HG03354 (cell line): Measurements from ENCODE around the gene CAPN9.

Experiments
- ATAC-seq: cut with Tn5 transposase; IDR thresholded peaks from one replicate; pipeline ENCODE4 v1.9.1; 2021; ENCODE audit warnings: mild to moderate bottlenecking; ENCODE audit not compliant: unreplicated experiment, poor library complexity, severe bottlenecking

The CAPN9 gene

GRCh38 chr1:230816018-230816417 is 68.8 kb downstream of the CAPN9 start:
- ATAC-seq = no peak

GRCh38 chr1:230818367-230818766 is 71.2 kb downstream of the CAPN9 start:
- no peak for ATAC-seq

DNA sequence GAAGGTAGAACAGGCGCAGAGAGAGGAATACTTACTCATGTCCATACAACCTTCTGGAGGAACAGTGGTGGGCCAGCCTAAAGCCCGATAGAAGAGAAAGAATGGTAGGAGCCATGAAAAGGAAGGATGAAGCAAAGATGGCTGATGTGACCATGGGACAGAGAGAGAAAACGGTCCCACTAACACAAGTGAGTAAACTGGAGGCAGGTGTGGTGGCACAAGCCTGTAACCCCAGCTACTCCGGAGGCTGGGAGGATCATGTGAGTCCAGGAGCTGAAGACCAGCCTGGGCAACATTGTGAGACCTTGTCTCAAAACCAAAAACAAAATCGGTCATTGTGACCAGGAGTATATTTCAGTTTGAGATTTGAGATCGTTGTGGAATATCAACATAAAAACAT is 71.7 kb downstream of the CAPN9 start:
- ATAC-seq = no peak

- ATAC-seq = no peak
These were observed 72.8 kb downstream of the CAPN9 start for GRCh38 chr1:230819976-230820375.

- no peak for ATAC-seq
These were observed 73.4 kb downstream of the CAPN9 start for GRCh38 chr1:230820568-230820967.

DNA sequence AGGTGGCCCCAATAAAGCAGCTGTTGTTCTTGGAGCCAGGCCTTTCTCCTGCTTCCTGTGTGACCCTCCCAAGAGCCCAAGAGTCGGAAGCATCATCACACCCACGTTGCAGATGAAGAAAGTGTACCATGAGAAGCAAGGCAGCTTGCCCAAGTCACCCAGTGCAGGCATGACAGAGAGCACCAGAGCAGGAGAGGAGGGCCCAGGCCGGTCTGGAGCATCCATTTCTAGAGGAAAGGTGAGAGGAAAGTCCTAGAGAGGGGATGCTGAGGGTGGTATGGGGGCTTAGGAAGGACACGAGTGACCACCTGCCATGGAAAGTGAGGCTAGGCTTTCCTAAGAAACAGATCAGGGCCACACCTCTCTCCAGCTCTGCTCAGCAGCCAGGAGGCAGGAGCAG is 74.2 kb downstream of the CAPN9 start:
- ATAC-seq = no peak

DNA sequence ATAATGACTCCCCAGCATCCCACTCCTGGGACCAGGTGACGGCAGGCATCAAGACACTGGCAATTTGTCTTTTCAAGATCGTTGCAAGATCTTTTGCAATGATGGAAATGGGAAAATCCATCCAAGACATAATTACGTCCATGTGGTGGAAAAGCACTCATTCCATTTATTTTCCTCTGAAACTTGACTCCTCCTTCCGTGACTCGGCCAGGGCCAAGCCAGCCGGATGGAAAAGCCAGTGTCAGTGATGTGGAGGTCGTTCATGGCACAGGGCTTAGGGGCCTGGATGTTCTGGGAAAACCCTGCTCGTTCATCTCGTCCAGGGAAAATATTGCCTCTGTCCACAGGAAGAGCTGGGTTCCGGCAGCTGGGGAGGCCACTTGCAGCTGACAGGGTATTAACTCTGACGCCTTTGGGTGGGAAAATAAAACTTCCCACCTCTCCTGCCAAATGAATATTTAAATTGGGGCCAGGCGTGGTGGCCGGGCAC is 74.9 kb downstream of the CAPN9 start:
- no peak for ATAC-seq

DNA sequence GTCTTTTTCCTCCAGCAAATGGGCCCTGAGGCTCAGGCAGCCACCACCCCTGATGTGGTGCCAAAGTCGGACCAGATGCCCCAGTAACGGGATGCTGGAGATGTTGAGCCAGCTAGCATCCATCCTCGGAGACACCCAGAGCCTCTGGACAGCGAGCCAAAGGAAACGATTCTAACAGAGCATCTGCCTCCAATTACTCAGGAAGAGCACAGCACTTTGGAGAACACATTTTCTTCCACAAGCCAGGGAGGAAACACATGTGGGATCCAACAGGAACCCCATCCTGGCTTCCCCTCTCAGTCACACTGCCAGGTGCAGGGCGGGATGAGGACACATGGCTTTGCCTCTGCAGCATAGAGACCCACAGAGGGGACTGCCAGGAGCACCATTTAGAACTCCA is 76.2 kb downstream of the CAPN9 start:
- ATAC-seq = no peak

- no peak for ATAC-seq
These were observed 76.8 kb downstream of the CAPN9 start for GRCh38 chr1:230823931-230824381.

DNA sequence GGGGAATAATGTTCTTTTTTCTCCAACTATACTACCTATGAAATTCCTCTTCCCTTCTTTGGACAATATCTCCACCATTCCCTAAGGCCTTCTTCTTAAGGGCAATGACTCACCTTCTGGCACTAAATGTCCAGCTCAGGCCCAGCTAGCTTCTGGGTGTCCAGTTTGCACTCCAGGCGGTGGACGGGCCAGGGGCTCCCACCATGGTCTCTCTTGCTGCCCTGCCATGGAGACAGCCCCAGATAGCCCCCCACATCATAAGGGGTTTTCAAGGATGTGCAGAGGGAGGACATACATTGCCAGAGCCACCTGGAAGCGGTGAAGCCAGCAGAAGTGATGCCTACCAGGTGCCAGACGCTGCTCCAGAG is 77.3 kb downstream of the CAPN9 start:
- ATAC-seq = no peak

DNA sequence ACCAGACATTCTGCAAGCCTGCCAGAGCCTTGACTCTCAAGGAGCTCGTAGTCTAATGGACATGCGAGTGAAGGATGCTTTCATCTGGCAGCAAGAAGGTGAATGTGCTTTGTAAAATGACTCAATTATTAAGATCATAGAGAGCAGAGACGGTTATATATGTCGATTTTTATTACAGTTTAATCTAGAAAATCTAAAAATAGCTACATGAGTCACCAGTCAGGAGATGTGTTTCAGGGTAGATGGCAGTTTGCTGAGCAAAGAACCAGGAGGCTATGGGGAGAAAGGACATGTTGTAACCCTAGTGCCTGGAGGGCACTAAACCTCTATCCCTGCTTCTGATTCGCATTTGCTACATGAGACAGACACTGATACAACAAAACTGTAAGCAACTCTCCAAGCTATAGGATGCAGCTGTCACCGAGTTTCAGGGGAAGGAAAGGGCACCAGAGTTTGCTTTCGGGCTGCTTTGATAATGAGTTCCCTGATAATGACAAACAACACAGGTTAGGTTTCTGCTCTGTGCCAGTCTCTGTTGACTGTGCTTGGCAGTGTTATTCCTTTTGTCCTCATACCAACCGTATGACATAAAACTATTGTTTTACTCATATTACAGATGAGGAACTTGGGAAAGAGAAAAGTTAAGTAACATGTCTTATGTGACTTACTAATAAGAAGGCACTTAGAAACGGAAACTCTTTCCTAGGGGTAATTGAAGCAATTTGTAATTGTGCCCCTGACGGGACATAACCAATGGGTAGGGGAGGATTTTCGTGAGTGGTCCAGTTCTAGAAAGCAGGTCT is 77.9 kb downstream of the CAPN9 start:
- no peak for ATAC-seq

DNA sequence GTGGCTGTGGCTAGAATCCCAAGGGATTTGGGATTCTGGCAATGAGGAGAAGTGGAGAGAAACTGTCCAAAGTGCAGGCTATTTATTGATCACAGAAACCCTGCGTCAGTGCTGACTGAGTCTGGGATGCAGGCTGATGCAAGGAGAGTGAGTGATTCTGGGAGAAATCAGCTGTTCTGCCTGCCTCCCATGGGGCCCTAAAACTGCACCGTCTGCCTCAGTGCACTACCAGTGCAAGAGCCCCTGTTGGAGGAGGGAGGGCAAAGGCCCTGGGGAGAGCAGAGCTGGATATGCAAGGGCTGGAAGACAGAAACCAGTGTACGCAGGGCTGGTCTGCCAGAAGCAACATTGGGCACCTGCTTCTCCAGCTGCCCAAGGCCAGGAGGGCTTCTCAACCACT is 78.6 kb downstream of the CAPN9 start:
- no peak for ATAC-seq

DNA sequence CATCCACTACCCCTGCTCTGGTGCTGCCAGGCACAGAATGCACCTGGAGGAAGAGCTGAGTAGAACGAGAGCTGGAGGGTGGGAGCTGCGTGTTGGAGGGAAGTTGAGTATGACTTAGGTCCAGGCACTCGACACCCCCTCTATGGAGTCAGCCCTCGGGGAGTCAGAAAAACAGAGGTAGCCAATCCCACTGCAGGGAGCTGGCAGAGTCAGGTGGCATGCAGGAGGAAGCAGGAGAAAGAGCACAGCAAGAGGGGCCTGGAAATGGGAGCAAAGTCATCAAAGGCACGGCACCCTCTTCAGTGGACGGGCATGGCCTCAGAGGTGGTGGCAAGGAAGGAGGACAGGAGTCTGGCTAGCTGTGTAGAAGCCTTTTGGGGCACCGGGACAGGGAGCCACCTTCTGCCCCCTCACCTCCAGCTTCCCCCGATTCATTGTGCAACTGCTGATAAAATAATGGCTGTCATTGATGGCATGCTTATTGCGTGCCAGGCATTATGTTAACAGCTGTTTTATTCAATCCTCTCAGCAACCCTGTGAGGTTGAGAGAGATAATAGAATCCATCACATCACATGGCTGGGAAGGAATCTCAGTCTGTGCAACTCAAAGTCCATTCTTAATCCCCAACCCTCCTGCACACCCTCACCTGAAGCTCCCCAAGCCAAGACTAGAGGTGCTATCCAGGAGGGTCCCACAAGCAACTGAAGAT is 79.1 kb downstream of the CAPN9 start:
- ATAC-seq = no peak

DNA sequence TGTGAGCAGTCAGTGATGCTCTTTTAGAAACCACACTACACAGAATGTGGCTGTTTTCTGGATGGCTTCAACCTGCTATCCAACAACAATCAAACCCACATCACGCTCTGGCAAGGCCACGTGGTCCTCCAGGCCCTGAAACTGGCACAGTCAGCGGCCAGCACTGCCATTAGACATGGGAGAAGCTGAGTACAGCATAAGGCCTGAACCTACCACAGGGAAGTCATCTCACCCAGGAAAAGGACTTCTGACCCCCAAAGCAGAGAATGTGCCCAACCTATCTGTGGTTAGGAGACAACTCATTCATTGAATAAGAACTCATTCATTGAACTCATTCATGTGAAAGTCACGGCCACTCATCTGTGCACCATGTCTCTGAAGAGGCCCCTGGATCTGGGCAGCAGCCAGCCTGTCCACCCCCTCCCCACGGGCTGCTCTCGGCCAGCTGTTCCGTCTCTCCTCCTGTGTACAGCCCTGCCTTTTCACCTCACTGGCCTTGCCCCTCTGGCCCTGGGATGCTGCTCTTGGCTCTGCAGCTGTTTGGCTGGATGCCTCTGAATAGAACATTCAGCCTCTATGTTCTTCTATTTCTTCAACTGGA is 80.0 kb downstream of the CAPN9 start:
- ATAC-seq = no peak

DNA sequence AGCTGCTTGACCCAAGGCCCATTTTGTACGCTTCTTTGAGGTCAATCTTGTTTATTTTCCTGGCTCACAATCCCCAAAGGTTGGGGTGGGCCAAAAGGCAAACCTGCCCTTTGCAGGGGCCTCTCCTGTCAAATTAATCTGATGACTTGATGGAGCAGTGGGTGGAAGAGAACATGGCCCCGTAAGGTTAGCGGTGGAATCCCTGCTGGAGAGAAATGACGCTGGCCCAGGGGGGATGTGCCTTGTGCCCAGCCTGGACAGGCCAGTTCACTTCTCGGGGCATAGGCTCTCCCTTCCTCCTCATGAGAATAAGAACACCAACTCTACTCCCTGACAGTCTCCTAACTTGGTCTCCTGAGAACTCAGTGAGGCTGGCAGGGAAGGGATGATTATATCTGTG is 80.6 kb downstream of the CAPN9 start:
- no peak for ATAC-seq

GRCh38 chr1:230828421-230828820 is 81.2 kb downstream of the CAPN9 start:
- ATAC-seq = no peak

- ATAC-seq = no peak
These were observed 84.6 kb downstream of the CAPN9 start for GRCh38 chr1:230831771-230832170.

GRCh38 chr1:230832476-230832875 is 85.3 kb downstream of the CAPN9 start:
- ATAC-seq = no peak

DNA sequence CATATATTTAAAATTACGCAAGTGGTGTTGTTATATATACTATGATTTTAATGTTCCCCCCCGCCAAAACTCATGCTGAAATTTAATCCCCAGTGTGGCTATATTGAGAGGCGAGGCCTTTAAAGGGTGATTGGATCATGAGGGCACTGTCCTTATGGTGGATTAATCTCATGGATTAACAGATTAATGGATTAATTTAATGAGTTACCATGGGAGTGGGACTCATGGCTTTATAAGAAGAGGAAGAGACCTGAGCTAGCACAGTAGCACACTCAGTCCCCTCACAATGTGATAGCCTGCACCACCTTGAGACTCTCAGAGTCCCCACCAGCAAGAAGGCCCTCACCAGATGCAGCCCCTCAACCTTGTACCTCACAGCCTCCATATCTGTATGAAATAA is 86.3 kb downstream of the CAPN9 start:
- no peak for ATAC-seq

GRCh38 chr1:230834292-230834691 is 87.1 kb downstream of the CAPN9 start:
- no peak for ATAC-seq

- no peak for ATAC-seq
These were observed 89.2 kb downstream of the CAPN9 start for GRCh38 chr1:230836347-230836746.
